CD14-positive monocyte (primary cell): ENCODE data around the gene SUGCT. TPM values are rescaled to one million over a fixed set of nuclear protein-coding genes. Genes with fewer than 3 reads are reported as not detected.

Experiments used
- DNase-seq, 3 donors: peaks; one replicate each; pipeline ENCODE4 v3.0.0-alpha.2; 2011 to 2022
- H2AFZ ChIP-seq: 2 replicates; pipeline ENCODE4 v1.6.0; 2012; ENCODE audit warnings: mild to moderate bottlenecking, low read depth, low read length, inconsistent platforms; ENCODE audit not compliant: insufficient read depth, poor library complexity, severe bottlenecking
- H3K27ac ChIP-seq, 2 donors: 1 replicate in 1 of 2; 2 replicates in 1 of 2; pipeline ENCODE4 v1.5.1; 2012 to 2013; ENCODE audit warnings: low read length in 2 of 2, control low read depth in 1 of 2, inconsistent platforms in 1 of 2, low read depth in 1 of 2, mild to moderate bottlenecking in 1 of 2
- H3K27me3 ChIP-seq, 2 donors: one replicate each; pipeline versions ENCODE4 v1.6.0 to v1.6.1; 2011 to 2013; ENCODE audit warnings: low read length in 2 of 2; ENCODE audit not compliant: control insufficient read depth in 2 of 2, insufficient read depth in 2 of 2
- H3K36me3 ChIP-seq, 2 donors: replicated peaks in 1 of 2; 1 replicate in 1 of 2; 2 replicates in 1 of 2; pipeline versions ENCODE4 v1.5.1 to v1.6.1; 2012 to 2013; ENCODE audit warnings: low read length in 2 of 2, control low read depth in 1 of 2, inconsistent platforms in 1 of 2, mild to moderate bottlenecking in 1 of 2; ENCODE audit not compliant: insufficient read depth in 2 of 2, control insufficient read depth in 1 of 2
- H3K4me1 ChIP-seq, 2 donors: 1 replicate in 1 of 2; 2 replicates in 1 of 2; pipeline versions ENCODE4 v1.5.1 to v1.6.1; 2012 to 2013; ENCODE audit warnings: low read length in 2 of 2, control low read depth in 1 of 2, inconsistent platforms in 1 of 2, mild to moderate bottlenecking in 1 of 2, moderate library complexity in 1 of 2; ENCODE audit not compliant: insufficient read depth in 2 of 2, control insufficient read depth in 1 of 2
- H3K4me2 ChIP-seq: replicated peaks from 2 replicates; pipeline ENCODE3; 2012; ENCODE audit warnings: low read length, moderate library complexity, mild to moderate bottlenecking; ENCODE audit not compliant: poor library complexity, severe bottlenecking; ENCODE audit errors: extremely low read depth
- H3K4me3 ChIP-seq, 3 experiments: fragments of 200-600 bp in 1 of 3; sonication (generic) in 1 of 3; replicated peaks in 1 of 3; 1 replicate in 2 of 3; 2 replicates in 1 of 3; pipeline ENCODE4 v1.5.1; 2011 to 2013; ENCODE audit warnings: low read length in 3 of 3, mild to moderate bottlenecking in 3 of 3, control low read depth in 2 of 3, low read depth in 2 of 3, inconsistent platforms in 1 of 3, moderate library complexity in 1 of 3
- H3K79me2 ChIP-seq: 2 replicates; pipeline ENCODE4 v1.6.0; 2012; ENCODE audit warnings: mild to moderate bottlenecking, control low read depth, inconsistent platforms, low read length, moderate library complexity; ENCODE audit not compliant: insufficient read depth
- H3K9ac ChIP-seq: 2 replicates; pipeline ENCODE4 v1.6.0; 2017; ENCODE audit warnings: low read length, mild to moderate bottlenecking; ENCODE audit not compliant: insufficient read depth, poor library complexity, severe bottlenecking
- H3K9me3 ChIP-seq, 2 donors: replicated peaks in 1 of 2; 1 replicate in 1 of 2; 2 replicates in 1 of 2; pipeline versions ENCODE4 v1.5.1 to v1.6.1; 2012 to 2013; ENCODE audit warnings: low read length in 2 of 2, control low read depth in 1 of 2; ENCODE audit not compliant: control insufficient read depth in 1 of 2, insufficient read depth in 1 of 2
- H4K20me1 ChIP-seq: 2 replicates; pipeline ENCODE4 v1.6.0; 2012; ENCODE audit warnings: mild to moderate bottlenecking, low read length, control low read depth, moderate library complexity; ENCODE audit not compliant: insufficient read depth
- H3K27ac Mint-ChIP-seq, 7 donors: one replicate each; pipeline ENCODE4 v1.8.0; 2020; ENCODE audit warnings: mild to moderate bottlenecking in 7 of 7, mixed read lengths in 7 of 7, moderate library complexity in 6 of 7, inconsistent platforms in 2 of 7
- H3K27me3 Mint-ChIP-seq, 3 donors: one replicate each; pipeline ENCODE4 v1.8.0; 2021 to 2022; ENCODE audit warnings: low read depth in 3 of 3, mild to moderate bottlenecking in 3 of 3, mixed read lengths in 3 of 3, moderate library complexity in 3 of 3, inconsistent platforms in 1 of 3
- H3K36me3 Mint-ChIP-seq, 2 donors: one replicate each; pipeline ENCODE4 v1.8.0; 2020; ENCODE audit warnings: mixed read lengths in 2 of 2, inconsistent platforms in 1 of 2, mild to moderate bottlenecking in 1 of 2
- H3K4me1 Mint-ChIP-seq: one replicate; pipeline ENCODE4 v1.8.0; 2020; ENCODE audit warnings: mild to moderate bottlenecking, mixed read lengths
- H3K4me3 Mint-ChIP-seq, 2 donors: one replicate each; pipeline ENCODE4 v1.8.0; 2020; ENCODE audit warnings: mild to moderate bottlenecking in 2 of 2, mixed read lengths in 2 of 2, moderate library complexity in 1 of 2
- H3K9me3 Mint-ChIP-seq, 7 donors: one replicate each; pipeline ENCODE4 v1.8.0; 2020 to 2022; ENCODE audit warnings: mixed read lengths in 7 of 7, mild to moderate bottlenecking in 6 of 7, moderate library complexity in 6 of 7, inconsistent platforms in 2 of 7
- WGBS: methylation state at CpG from one replicate; pipeline ENCODE4 v1.1.5; 2013; ENCODE audit warnings: missing lambda C conversion rate; ENCODE audit not compliant: insufficient coverage; 5-methylcytosine and 5-hydroxymethylcytosine counted together
- intact Hi-C, 2 donors: fragments of 100-400 bp; cut with micrococcal nuclease; formaldehyde crosslinking; loops; one replicate each; pipeline versions ENCODE4 v1.15.0 to v1.15.1; 2023
- polyA plus RNA-seq, 3 donors: library from polyadenylated mRNA; depleted of rRNA in 1 of 3; unstranded in 2 of 3; stranded (reverse) in 1 of 3; fragments of 300-500 nt in 2 of 3; fragments of >200 nt in 1 of 3; fragmentation: Illumina TruSeq in 2 of 3; gene quantifications; 1 replicate in 2 of 3; 2 replicates in 1 of 3; pipeline ENCODE4 v1.2.3, GENCODE V29; 2012 to 2021
- TF ChIP-seq, protein P1 (sequence below): fragments of 200-600 bp; IDR thresholded peaks from one replicate; pipeline ENCODE4 v1.8.0; 2022; ENCODE audit warnings: antibody characterized with exemption, mild to moderate bottlenecking

Gene SUGCT
- polyA plus RNA-seq, 3 donors: not detected

DNA sequence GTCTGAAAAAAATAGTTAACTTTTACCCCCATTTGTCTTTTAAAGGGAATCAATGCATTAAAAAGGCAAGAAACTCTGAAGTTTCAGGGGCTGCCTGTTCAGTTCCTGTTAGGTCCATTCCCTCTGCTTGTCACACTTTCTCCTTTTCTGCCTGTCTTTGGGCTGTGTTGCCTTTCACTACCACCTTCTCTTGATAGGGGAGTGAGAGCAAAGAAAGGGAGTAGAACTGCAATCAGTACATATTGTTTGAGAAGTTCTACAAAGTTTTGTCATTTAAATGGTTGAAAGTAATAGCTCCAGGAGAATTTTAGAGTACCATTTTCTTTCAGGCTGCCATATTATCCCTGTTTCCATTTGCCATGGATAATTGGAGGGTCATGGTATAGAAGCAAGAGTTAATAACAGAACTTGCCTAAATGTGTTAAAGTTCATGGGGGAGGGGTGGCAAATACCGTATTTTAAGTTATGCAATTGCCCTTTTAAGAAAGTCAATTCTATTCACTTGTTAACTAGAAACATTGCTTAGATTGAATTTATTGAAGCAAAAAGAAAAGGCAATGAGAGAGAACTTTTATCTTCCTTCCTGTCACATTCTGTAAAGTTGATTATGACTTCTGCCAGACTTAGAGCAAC lies 39.0 kb upstream of the SUGCT start:
- Histone ChIP-seq H3K4me1 (no peaks in the 10 kb centered on the region), H4K20me1 (peaks cover 8% of the 10 kb centered on the region), H3K27ac (no peak overlapping the region), H3K9me3 (no peaks in the 10 kb centered on the region), H2AFZ (no peak overlapping the region), H3K36me3 (peaks cover 57 to 78% of the 10 kb centered on the region in 2 donors), H3K79me2 (no peaks in the 10 kb centered on the region), H3K4me3 (no peak overlapping the region), H3K27me3 (no peaks in the 10 kb centered on the region), H3K9ac (no peak overlapping the region), H3K4me2 (no peak overlapping the region)
- no peak for DNase-seq
- intact Hi-C loops: no loop called here
- H3K36me3 Mint-ChIP-seq: peaks cover 52 to 75% of the 10 kb centered on the region in 2 donors
- H3K27ac Mint-ChIP-seq: peak overlapping the region in 1 of 7 donors; percentile 8
- H3K9me3 Mint-ChIP-seq: no peaks in the 10 kb centered on the region
- TF ChIP-seq, protein P1, sequence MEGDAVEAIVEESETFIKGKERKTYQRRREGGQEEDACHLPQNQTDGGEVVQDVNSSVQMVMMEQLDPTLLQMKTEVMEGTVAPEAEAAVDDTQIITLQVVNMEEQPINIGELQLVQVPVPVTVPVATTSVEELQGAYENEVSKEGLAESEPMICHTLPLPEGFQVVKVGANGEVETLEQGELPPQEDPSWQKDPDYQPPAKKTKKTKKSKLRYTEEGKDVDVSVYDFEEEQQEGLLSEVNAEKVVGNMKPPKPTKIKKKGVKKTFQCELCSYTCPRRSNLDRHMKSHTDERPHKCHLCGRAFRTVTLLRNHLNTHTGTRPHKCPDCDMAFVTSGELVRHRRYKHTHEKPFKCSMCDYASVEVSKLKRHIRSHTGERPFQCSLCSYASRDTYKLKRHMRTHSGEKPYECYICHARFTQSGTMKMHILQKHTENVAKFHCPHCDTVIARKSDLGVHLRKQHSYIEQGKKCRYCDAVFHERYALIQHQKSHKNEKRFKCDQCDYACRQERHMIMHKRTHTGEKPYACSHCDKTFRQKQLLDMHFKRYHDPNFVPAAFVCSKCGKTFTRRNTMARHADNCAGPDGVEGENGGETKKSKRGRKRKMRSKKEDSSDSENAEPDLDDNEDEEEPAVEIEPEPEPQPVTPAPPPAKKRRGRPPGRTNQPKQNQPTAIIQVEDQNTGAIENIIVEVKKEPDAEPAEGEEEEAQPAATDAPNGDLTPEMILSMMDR: no peak
- peaks cover 0 to 2% (median 0%) of the 10 kb centered on the region in 3 donors for H3K27me3 Mint-ChIP-seq
- H3K4me1 Mint-ChIP-seq: no peaks in the 10 kb centered on the region
- no peak overlapping the region for H3K4me3 Mint-ChIP-seq
- no CpG with 5 or more reads among the region's 1 CpG for WGBS

DNA sequence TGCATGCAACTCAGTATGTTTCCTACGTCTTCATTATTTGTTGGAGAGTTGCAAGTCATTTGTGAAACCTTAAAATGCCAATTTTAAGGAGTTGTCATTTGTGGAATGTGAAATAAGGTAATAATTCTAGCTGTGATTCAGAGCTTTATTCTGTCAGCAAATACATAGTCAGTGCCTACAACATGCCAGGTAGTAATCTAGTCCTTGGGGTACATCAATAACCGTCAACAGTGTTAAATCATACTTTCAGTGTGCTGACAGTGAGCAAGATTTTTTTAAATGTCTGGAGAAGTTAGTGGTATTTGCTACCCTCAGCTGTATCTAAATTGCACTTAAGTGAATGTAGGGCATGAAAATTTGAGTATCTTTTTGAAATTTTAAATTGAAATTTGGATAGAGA lies 37.1 kb upstream of the SUGCT start:
- no peaks in the 10 kb centered on the region for H3K9me3 Mint-ChIP-seq
- Histone ChIP-seq H3K4me1 (no peaks in the 10 kb centered on the region), H3K79me2 (no peaks in the 10 kb centered on the region), H3K9me3 (no peaks in the 10 kb centered on the region), H3K27me3 (no peaks in the 10 kb centered on the region), H4K20me1 (peaks cover 8% of the 10 kb centered on the region), H3K4me3 (no peak overlapping the region), H3K36me3 (peaks cover 43 to 61% of the 10 kb centered on the region in 2 donors), H3K27ac (no peak overlapping the region), H3K9ac (no peak overlapping the region), H2AFZ (no peak overlapping the region), H3K4me2 (no peak overlapping the region)
- no peak for DNase-seq
- H3K27me3 Mint-ChIP-seq: peaks cover 0 to 2% (median 0%) of the 10 kb centered on the region in 3 donors
- intact Hi-C loops: no loop called here
- no peak overlapping the region for H3K4me3 Mint-ChIP-seq
- peak overlapping the region in 1 of 7 donors; percentile 69 for H3K27ac Mint-ChIP-seq
- TF ChIP-seq, protein P1: no peak
- WGBS: no CpG with 5 or more reads among the region's 2 CpGs
- peaks cover 39 to 58% of the 10 kb centered on the region in 2 donors for H3K36me3 Mint-ChIP-seq
- no peaks in the 10 kb centered on the region for H3K4me1 Mint-ChIP-seq
